Kidney tubule cell (primary cell): ENCODE measurements around the gene ATOX1.
"Not testable (repeated sequence)": the region's sequence is repeated elsewhere in the genome, so short reads cannot be mapped to it uniquely, and the experiment has no call there.

Source experiments
- DNase-seq: peaks from one replicate; pipeline ENCODE4 v3.0.0-alpha.2; 2018; ENCODE audit warnings: low spot score

ATOX1 gene

DNA sequence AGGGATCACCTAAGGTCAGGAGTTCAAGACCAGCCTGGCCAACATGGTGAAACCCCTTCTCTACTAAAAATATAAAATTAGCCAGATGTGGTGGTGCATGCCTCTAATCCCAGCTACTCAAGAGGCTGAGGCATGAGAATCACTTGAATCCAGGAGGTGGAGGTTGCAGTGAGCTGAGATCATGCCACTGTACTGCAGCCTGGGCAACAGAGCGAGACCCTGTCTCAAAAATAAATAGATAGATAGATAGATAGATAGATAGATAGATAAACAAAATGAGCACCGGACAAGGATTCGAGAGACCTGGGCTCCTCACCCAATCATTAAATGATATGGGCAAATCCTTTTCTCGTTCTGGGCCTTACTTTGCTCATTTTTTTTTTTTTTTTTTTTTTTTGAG, 60.4 kb downstream of the ATOX1 start:
- DNase-seq: not testable (repeated sequence)

DNA sequence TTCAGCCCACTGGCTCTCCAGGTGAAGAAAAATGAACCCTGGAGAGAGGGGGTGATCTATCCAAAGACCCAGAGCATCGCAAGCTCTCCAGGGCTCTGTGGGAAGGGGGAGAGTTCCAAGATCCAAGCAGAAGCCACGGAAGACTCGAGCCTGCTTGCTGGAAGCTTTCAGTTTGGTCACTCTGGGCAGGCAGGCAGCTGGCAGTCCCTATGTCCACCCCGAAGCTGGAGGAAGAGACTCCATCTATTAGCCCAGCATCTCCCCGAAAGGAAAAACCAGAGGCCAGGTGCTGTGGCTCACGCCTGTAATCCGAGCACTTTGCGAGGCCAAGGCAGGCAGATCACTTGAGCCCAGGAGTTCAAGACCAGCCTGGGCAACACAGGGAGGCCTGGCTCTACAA, 61.0 kb downstream of the ATOX1 start:
- no peak for DNase-seq

DNA sequence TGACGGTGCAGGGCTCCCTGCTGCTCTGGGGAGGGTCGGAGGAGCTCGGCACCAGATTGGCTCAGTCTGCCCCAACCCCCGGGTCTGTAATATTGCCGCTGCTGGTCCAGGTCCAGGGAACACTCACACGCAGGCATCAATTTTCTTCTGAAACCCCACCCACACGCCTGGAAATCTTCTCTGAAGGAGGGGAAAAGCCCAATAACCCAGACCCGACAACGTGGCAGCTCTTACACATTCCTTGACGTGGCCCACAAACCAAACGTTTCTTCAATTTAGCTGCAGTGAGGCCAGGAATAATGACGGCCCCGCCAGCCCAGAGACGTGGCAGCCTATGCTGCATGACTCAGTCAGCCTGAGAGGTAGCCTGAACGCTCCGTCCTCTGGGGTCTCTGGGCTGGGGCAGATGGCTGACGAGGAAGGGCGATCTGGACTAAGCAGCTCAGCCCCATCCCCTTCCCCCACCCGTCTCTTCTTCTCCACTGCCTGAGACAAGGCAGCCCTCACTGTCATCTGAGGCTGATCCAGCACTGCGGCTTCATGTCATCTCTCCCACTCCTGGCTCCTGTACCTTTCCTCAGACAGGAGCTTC, 61.9 kb downstream of the ATOX1 start:
- peak; percentile 71 for DNase-seq

DNA sequence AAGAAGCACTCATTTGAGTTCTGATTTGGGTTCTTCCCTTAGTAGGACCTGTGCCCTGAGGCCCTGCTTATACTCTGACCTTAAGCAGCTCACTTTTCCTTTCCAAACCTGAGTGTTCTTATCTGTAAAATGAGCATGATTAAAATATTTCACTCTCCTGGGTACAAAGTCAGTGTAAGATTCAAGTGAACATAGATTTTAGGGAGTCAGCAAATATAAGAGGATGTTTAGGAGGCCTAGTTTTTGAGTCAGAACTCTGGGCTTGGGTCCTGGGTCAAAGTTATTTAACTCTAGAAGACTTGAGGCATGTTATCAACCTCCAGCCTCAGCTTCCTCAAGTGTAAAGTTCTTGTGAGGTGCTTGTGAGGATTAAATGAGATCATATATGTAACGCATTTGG, 63.0 kb downstream of the ATOX1 start:
- no peak for DNase-seq

DNA sequence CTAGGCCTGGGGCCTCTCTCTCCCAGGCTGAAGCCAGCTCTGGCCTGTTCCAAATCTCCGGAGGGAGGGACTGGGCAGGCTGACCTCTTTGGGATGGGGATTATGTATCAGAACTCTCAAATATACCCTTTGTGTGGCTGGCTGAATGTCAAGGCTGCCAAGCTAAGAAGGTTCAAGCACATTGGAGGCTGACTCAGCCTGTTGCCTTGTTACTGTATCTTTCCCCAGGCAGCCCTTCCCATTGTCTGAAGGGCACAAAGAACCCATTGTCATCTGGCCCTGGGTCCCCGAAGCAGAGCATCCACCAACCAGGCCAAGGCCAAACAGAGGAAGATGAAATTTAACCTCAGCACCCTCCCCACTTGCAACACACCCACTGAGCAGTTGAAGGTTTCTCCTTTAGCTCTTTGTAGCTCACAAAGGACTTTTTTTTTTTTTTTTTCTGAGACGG, 64.4 kb downstream of the ATOX1 start:
- peak; percentile 65 for DNase-seq
